Progenitor cell of endocrine pancreas (in vitro differentiated cells): Measurements from ENCODE around the gene RHO. TPM values are rescaled to one million over a fixed set of nuclear protein-coding genes. Genes with fewer than 3 reads are reported as not detected.
A peak's percentile ranks its signal among the peaks of the same experiment; 100 is the strongest.
"Not testable (repeated sequence)": the region's sequence is repeated elsewhere in the genome, so short reads cannot be mapped to it uniquely, and the experiment has no call there.

Experiments
- DNase-seq: peaks from one replicate; pipeline ENCODE4 v3.0.0; 2021; ENCODE audit warnings: low spot score; ENCODE audit not compliant: unreplicated experiment
- H3K27ac Mint-ChIP-seq: 2 replicates; pipeline ENCODE4 v1.8.0; 2021; ENCODE audit warnings: mild to moderate bottlenecking, moderate library complexity, mixed read lengths
- H3K27me3 Mint-ChIP-seq: 2 replicates; pipeline ENCODE4 v1.8.0; 2021; ENCODE audit warnings: mixed read lengths
- H3K36me3 Mint-ChIP-seq: 2 replicates; pipeline ENCODE4 v1.8.0; 2022; ENCODE audit warnings: mixed read lengths; ENCODE audit not compliant: insufficient read depth
- H3K4me1 Mint-ChIP-seq: 2 replicates; pipeline ENCODE4 v1.8.0; 2021; ENCODE audit warnings: low read depth, mixed read lengths
- H3K4me3 Mint-ChIP-seq: 2 replicates; pipeline ENCODE4 v1.8.0; 2021; ENCODE audit warnings: low read depth, mild to moderate bottlenecking, moderate library complexity, mixed read lengths
- H3K9me3 Mint-ChIP-seq: 2 replicates; pipeline ENCODE4 v1.8.0; 2021; ENCODE audit warnings: low read depth, mixed read lengths
- total RNA-seq: library from RNA; stranded (reverse); gene quantifications from 2 replicates; pipeline ENCODE4 v1.2.1, GENCODE V29; 2021
- TF ChIP-seq, protein P1 (sequence below): fragments of 200-600 bp; sonication (generic); IDR thresholded peaks from one replicate; pipeline ENCODE4 v1.5.0; 2021; ENCODE audit warnings: antibody characterized with exemption, mild to moderate bottlenecking; ENCODE audit not compliant: unreplicated experiment

RHO gene
- total RNA-seq, 1 donor from 2014 or later: 0.10 TPM

- H3K9me3 Mint-ChIP-seq: no peaks in the 10 kb centered on the region
- DNase-seq: no peak
- TF ChIP-seq, protein P1, sequence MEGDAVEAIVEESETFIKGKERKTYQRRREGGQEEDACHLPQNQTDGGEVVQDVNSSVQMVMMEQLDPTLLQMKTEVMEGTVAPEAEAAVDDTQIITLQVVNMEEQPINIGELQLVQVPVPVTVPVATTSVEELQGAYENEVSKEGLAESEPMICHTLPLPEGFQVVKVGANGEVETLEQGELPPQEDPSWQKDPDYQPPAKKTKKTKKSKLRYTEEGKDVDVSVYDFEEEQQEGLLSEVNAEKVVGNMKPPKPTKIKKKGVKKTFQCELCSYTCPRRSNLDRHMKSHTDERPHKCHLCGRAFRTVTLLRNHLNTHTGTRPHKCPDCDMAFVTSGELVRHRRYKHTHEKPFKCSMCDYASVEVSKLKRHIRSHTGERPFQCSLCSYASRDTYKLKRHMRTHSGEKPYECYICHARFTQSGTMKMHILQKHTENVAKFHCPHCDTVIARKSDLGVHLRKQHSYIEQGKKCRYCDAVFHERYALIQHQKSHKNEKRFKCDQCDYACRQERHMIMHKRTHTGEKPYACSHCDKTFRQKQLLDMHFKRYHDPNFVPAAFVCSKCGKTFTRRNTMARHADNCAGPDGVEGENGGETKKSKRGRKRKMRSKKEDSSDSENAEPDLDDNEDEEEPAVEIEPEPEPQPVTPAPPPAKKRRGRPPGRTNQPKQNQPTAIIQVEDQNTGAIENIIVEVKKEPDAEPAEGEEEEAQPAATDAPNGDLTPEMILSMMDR: no peak
- no peaks in the 10 kb centered on the region for H3K4me1 Mint-ChIP-seq
- no peaks in the 10 kb centered on the region for H3K27me3 Mint-ChIP-seq
- no peak overlapping the region for H3K27ac Mint-ChIP-seq
- no peak overlapping the region for H3K4me3 Mint-ChIP-seq
- H3K36me3 Mint-ChIP-seq: peaks cover 16% of the 10 kb centered on the region
Observed at GRCh38 chr3:129514110-129514509, 14.3 kb upstream of the RHO start.

DNA sequence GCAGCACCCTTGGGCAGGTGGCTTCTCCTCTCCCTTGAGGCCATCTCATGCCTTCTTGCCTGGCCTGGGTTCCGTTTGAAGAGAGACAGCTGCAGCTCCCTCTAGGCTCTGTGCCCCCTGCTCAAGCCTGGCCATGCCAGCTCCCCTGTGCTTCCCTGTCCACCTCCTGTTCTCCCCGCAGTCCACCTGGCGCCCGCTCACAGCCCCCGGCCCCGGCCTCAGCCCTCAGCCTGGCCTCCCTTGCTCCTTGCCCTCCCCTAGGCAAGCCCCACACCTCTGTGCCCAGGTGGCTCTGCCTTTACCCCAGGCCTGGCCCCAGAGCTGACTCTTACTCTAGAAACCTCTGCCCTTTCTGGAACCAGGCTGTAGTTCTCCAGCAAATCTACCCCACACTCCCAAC, 13.9 kb upstream of the RHO start:
- peaks cover 14% of the 10 kb centered on the region for H3K36me3 Mint-ChIP-seq
- H3K4me3 Mint-ChIP-seq: no peak overlapping the region
- no peaks in the 10 kb centered on the region for H3K9me3 Mint-ChIP-seq
- no peak overlapping the region for H3K27ac Mint-ChIP-seq
- no peaks in the 10 kb centered on the region for H3K4me1 Mint-ChIP-seq
- TF ChIP-seq, protein P1: no peak
- DNase-seq: no peak
- no peaks in the 10 kb centered on the region for H3K27me3 Mint-ChIP-seq

DNA sequence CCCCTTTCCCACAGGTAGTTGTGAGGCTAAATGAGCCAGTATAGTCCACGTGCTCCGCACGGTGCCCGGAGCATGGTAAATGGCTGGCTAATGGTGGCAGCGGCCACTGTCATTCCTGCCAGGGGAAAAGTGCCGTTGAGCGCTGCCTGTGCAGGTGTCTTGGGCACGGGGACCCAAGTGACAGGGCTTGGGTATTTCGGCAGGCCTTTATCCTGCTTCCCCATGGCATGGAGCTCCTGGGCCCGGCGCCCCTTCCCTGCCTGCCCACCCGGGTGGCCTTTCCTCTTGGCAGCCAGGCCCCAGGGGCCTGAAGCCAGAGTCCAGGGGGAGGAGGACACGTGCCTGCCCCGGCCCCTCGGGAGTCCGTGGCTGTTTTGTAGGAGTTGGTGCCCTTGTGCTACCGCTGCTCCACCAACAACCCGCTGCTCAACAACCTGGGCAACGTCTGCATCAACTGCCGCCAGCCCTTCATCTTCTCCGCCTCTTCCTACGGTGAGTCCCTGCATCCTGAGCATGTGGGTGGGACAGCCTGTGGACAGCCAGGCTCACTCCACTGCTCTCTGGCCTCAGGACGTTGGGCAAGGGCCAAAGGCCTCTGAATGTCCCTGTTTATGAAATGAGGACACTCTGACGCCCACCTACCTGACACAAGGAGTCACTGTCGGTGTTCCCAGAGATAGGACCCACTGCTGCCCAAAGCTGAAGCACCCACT, 13.2 kb upstream of the RHO start:
- not testable (repeated sequence) for H3K27me3 Mint-ChIP-seq, H3K4me3 Mint-ChIP-seq, H3K9me3 Mint-ChIP-seq, H3K4me1 Mint-ChIP-seq, H3K27ac Mint-ChIP-seq, DNase-seq
- H3K36me3 Mint-ChIP-seq: peaks cover 12% of the 10 kb centered on the region

DNA sequence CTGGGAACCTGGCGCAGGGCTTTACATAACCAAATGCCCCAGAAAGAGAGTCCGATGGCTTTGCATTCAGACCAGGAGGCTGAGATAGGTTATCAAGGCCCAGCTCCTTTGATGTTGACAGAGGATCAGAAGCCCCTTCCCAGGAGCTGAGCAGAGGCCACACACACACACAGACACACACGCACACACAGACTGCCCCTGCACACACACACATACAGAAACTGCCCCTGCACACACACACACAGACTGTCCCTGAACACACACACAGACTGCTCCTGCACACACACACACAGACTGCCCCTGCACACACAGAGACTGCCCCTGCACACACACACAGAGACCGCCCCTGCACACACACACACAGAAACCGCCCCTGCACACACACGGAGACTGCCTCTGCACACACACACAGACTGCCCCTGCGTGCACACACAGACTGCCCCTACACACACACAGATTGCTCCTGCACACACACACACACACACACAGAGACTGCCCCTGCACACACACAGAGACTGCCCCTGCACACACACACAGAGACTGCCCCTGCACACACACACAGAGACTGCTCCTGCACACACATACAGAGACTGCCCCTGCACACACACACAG, 12.5 kb upstream of the RHO start:
- H3K9me3 Mint-ChIP-seq, H3K4me1 Mint-ChIP-seq, H3K4me3 Mint-ChIP-seq: not testable (repeated sequence)

GRCh38 chr3:129517516-129517915, 10.9 kb upstream of the RHO start:
- Mint-ChIP-seq H3K4me3 (no peak overlapping the region), H3K9me3 (no peaks in the 10 kb centered on the region), H3K27ac (peak overlapping the region; percentile 77), H3K4me1 (no peaks in the 10 kb centered on the region), H3K27me3 (no peaks in the 10 kb centered on the region), H3K36me3 (peaks cover 4% of the 10 kb centered on the region)
- DNase-seq: no peak
- TF ChIP-seq, protein P1: no peak

More for the DNA sequence above, 12.5 kb upstream of the RHO start:
- H3K27ac Mint-ChIP-seq: peak overlapping the region; percentile 76
- H3K36me3 Mint-ChIP-seq, H3K27me3 Mint-ChIP-seq, DNase-seq: not testable (repeated sequence)

DNA sequence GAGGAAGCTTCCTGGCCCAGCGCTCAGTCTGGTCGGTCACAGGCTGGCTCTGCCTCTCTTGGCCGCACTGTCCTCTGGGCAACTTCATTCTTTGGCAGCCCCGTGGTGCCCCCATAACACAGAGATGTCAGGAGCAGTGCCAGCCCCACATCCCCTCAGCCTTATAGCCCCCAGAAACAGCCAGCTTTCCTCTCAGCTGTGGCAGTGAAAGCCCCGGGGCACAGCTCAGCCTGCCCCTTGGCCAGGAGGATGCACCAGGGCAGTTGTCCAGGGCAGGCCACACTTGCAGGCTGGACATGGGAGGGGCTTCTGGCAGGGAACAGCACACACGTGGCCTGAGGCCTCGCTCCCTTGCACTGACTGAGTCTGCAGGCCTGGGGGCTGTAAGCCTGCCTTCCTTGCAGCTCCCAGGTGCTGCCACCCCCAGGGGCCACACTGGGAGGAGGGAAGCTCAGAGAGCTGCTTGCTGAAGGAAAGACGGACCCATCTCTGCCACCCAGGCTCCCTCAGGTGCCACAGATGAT, 10.3 kb upstream of the RHO start:
- TF ChIP-seq, protein P1: no peak

More for the DNA sequence above, 10.3 kb upstream of the RHO start:
- Mint-ChIP-seq H3K27me3 (no peaks in the 10 kb centered on the region), H3K9me3 (no peaks in the 10 kb centered on the region), H3K36me3 (peaks cover 1% of the 10 kb centered on the region), H3K4me1 (no peaks in the 10 kb centered on the region), H3K4me3 (no peak overlapping the region), H3K27ac (no peak overlapping the region)
- DNase-seq: no peak
